ENCODE data around the gene NHSL1. TPM values are rescaled to one million over a fixed set of nuclear protein-coding genes. Genes with fewer than 3 reads are reported as not detected.

Gene NHSL1
- total RNA-seq, 1 donor from 2014 or later, result 23.1 TPM

DNA sequence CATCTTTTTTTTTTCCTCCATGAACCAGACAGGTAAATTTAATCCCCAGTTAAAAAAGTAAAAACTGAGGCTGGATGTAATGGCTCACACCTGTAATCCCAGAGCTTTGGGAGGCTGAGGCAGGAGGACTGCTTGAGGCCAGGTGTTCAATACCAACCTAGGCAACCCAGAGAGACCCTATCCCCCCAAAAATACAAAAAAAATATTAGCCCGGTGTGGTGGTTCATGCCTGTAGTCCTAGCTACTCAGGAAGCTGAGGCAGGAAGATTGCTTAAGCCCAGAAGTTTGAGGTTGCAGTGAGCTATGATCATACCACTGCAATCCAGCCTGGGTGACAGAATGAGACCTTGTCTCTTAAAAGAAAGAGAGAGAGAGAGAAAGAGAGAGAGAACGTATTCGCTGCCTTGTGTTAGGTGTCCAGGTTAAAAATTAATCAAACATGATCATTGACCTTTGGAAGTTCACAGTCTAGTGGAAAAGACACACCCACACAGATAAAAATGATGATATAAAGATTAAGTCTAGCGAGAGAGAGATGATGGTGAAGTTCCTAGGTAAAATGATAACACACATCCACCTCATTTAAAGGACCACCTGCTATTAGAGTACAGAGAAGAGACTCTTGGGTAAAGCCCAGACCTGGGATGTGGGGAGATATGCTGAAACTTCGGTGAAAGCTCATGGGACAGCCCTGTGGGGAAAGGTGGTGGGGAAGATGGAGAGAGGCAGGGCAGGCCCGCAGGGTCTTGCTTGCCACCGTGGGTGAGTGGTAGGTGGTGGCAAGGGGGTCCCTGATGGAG is 4.8 kb upstream of the NHSL1 start:
- Histone ChIP-seq H3K27me3 (no peaks in the 10 kb centered on the region), H3K9me3 (no peaks in the 10 kb centered on the region), H3K36me3 (no peaks in the 10 kb centered on the region), H3K27ac (no peak overlapping the region), H3K4me1 (no peaks in the 10 kb centered on the region), H3K4me3 (no peak overlapping the region)
- DNase-seq (ENCODE audit: extremely low spot score in 2 of 2), result no peak
- TF ChIP-seq POLR2AphosphoS5 (IDR thresholded peaks at IDR 0.05; ENCODE audit: insufficient read depth in 1 of 2, low read depth in 1 of 2), result no peak
- no peak for TF ChIP-seq POLR2A (IDR thresholded peaks at IDR 0.05)
- intact Hi-C loops (cut with DNase I), result no loop called here

DNA sequence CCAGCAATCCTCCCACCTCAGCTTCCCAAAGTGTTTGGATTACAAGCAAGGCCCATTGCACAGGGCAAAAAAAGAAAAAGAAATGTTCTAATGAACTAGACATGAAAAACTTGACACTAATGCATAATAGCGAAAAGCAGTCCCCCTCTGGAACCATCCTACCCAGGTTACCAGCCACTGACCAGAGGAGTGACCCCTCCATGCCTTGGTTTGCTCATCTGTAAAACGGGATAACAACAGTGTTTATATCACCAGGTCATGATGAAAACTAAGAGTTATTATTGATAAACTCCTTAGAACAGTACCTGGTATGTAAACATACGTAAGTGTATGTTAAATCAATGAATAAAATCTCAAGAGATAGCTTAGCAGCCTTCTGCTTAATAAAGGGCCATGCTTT is 3.3 kb upstream of the NHSL1 start:
- Histone ChIP-seq H3K27me3 (no peaks in the 10 kb centered on the region), H3K36me3 (no peaks in the 10 kb centered on the region), H3K4me3 (no peak overlapping the region), H3K4me1 (no peaks in the 10 kb centered on the region), H3K27ac (no peak overlapping the region), H3K9me3 (no peaks in the 10 kb centered on the region)
- no peak for TF ChIP-seq POLR2A (IDR thresholded peaks at IDR 0.05)
- TF ChIP-seq, protein P1, sequence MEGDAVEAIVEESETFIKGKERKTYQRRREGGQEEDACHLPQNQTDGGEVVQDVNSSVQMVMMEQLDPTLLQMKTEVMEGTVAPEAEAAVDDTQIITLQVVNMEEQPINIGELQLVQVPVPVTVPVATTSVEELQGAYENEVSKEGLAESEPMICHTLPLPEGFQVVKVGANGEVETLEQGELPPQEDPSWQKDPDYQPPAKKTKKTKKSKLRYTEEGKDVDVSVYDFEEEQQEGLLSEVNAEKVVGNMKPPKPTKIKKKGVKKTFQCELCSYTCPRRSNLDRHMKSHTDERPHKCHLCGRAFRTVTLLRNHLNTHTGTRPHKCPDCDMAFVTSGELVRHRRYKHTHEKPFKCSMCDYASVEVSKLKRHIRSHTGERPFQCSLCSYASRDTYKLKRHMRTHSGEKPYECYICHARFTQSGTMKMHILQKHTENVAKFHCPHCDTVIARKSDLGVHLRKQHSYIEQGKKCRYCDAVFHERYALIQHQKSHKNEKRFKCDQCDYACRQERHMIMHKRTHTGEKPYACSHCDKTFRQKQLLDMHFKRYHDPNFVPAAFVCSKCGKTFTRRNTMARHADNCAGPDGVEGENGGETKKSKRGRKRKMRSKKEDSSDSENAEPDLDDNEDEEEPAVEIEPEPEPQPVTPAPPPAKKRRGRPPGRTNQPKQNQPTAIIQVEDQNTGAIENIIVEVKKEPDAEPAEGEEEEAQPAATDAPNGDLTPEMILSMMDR (IDR thresholded peaks at IDR 0.05), result no peak
- intact Hi-C loops (cut with DNase I), result no loop called here
- no peak for DNase-seq (ENCODE audit: extremely low spot score in 2 of 2)

DNA sequence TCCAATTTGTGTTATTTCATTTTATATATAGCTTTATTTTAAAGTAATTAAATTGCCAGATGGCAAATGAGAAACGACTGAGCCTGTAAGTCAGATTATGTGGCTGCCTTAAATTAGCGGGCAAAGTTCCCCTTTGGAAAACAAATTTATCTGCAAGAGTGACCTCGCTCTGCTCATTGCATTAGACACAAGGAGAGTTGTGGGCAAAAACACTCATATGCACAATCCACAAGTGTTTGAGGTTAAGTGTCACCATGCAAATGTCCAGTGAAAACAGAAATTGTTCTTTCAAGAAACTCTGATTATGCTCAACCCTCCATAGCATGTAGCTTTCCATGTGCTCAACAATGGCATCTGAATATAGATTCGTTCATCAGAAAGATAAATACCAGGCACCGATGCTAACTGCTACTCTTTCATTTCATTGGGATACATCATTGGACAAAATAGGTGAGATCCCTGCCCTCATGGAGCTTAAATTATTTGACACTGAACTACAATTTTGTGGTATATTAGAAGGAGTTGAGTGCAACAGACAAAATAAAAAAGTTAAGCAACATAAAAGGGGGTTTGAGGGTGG is 1.7 kb upstream of the NHSL1 start:
- intact Hi-C loops (cut with DNase I), result no loop called here
- TF ChIP-seq POLR2AphosphoS5 (IDR thresholded peaks at IDR 0.05; ENCODE audit: insufficient read depth in 1 of 2, low read depth in 1 of 2) (no peak), POLR2A (IDR thresholded peaks at IDR 0.05) (no peak)
- TF ChIP-seq, protein P1 (IDR thresholded peaks at IDR 0.05), result no peak

DNA sequence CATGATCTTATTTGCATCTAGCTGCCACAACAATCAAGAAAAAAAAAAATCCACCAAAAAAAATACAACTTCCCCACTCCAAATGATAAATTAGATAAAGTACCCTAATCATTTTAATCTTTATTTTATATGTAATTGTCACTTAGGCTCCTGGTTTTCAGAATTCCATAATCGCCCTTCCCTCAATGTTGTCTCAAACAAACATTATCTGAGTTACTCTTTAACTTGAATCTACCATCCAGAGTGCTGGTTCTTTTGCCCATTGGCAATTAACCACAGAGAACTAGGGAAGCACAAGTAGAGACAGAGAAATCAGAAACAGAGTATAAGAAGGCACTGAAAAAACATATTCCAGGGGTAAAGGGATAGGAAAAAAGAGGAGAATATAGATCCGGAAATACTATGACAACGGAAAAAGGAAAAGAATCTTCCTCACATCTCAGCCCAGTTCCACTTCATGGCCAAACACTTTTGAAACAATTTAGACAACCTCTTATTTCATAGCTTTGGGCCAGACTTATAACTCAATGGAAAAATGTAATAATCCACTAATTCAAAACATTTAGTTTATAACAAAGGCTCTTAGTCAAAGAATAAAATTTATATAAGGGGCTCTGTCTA is 861 bp upstream of the NHSL1 start:
- no peaks in the 10 kb centered on the region for H3K4me1 ChIP-seq
- intact Hi-C loops (cut with DNase I), result no loop called here
- H3K4me3 ChIP-seq, result no peak overlapping the region
- no peak overlapping the region for H3K27ac ChIP-seq
- no peak for TF ChIP-seq POLR2A (IDR thresholded peaks at IDR 0.05)
- TF ChIP-seq, protein P1 (IDR thresholded peaks at IDR 0.05), result no peak
- no peak for TF ChIP-seq POLR2AphosphoS5 (IDR thresholded peaks at IDR 0.05; ENCODE audit: insufficient read depth in 1 of 2, low read depth in 1 of 2)
- no peak for DNase-seq (ENCODE audit: extremely low spot score in 2 of 2)
- no peaks in the 10 kb centered on the region for H3K36me3 ChIP-seq
- H3K27me3 ChIP-seq, result no peaks in the 10 kb centered on the region
- H3K9me3 ChIP-seq, result no peaks in the 10 kb centered on the region

More for the DNA sequence above, 1.7 kb upstream of the NHSL1 start:
- Histone ChIP-seq H3K4me1 (no peaks in the 10 kb centered on the region), H3K27me3 (no peaks in the 10 kb centered on the region), H3K9me3 (no peaks in the 10 kb centered on the region), H3K36me3 (no peaks in the 10 kb centered on the region), H3K27ac (no peak overlapping the region), H3K4me3 (no peak overlapping the region)
- no peak for DNase-seq (ENCODE audit: extremely low spot score in 2 of 2)

DNA sequence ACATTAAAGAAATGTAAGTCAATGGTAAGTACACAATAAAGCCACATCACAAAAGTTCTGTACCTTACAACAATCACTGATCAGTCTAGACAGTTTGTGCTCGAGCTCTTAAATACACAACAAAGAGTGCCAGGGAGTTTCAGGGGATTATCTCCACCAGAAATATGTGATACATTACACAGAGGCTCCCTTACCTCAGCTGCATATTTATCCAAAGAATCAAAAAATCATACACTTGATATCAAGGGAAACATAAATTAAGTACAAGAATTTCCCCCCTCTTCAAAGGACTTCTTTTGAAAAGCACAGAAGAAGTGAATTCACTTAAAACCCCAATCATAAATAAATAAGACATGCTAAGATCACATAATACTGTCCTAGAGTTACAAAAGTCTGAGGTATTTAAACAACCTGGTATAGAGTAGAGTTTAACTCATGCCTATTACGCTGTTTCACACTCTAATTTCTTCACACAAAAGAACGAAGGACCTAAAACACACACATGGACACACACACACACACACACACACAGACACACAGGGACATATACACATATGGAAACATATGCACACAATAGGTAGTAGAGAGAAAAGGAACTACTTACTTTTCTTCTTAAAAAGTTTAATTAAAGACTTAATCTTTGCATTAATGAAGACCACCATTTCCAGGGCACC is 528 bp downstream of the NHSL1 start:
- Histone ChIP-seq H3K9me3 (no peaks in the 10 kb centered on the region), H3K27me3 (no peaks in the 10 kb centered on the region), H3K36me3 (no peaks in the 10 kb centered on the region), H3K27ac (no peak overlapping the region), H3K4me1 (peaks cover 4% of the 10 kb centered on the region), H3K4me3 (no peak overlapping the region)
- TF ChIP-seq, protein P1 (IDR thresholded peaks at IDR 0.05), result no peak
- TF ChIP-seq POLR2AphosphoS5 (IDR thresholded peaks at IDR 0.05; ENCODE audit: insufficient read depth in 1 of 2, low read depth in 1 of 2), result no peak
- TF ChIP-seq POLR2A (IDR thresholded peaks at IDR 0.05), result no peak
- intact Hi-C loops (cut with DNase I), result no loop called here
- no peak for DNase-seq (ENCODE audit: extremely low spot score in 2 of 2)
